ENCODE results near the gene OR10AG1. TPM values are rescaled to one million over a fixed set of nuclear protein-coding genes. Genes with fewer than 3 reads are reported as not detected.

Gene OR10AG1
- total RNA-seq, 1 donor: not detected

- TF ChIP-seq, protein P1, sequence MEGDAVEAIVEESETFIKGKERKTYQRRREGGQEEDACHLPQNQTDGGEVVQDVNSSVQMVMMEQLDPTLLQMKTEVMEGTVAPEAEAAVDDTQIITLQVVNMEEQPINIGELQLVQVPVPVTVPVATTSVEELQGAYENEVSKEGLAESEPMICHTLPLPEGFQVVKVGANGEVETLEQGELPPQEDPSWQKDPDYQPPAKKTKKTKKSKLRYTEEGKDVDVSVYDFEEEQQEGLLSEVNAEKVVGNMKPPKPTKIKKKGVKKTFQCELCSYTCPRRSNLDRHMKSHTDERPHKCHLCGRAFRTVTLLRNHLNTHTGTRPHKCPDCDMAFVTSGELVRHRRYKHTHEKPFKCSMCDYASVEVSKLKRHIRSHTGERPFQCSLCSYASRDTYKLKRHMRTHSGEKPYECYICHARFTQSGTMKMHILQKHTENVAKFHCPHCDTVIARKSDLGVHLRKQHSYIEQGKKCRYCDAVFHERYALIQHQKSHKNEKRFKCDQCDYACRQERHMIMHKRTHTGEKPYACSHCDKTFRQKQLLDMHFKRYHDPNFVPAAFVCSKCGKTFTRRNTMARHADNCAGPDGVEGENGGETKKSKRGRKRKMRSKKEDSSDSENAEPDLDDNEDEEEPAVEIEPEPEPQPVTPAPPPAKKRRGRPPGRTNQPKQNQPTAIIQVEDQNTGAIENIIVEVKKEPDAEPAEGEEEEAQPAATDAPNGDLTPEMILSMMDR (IDR thresholded peaks at IDR 0.05; ENCODE audit: insufficient read depth, low read depth, low read length): no peak
- DNase-seq (ENCODE audit: low read depth): no peak
- no peak overlapping the region for H3K4me3 ChIP-seq (ENCODE audit: low read depth, low read length)
Measured at GRCh38 chr11:55956521-55956920, 13.2 kb downstream of the OR10AG1 start.

- TF ChIP-seq, protein P1 (IDR thresholded peaks at IDR 0.05; ENCODE audit: insufficient read depth, low read depth, low read length): no peak
- DNase-seq (ENCODE audit: low read depth): no peak
- no peak overlapping the region for H3K4me3 ChIP-seq (ENCODE audit: low read depth, low read length)
Measured at GRCh38 chr11:55949330-55949729, 20.4 kb downstream of the OR10AG1 start.

DNA sequence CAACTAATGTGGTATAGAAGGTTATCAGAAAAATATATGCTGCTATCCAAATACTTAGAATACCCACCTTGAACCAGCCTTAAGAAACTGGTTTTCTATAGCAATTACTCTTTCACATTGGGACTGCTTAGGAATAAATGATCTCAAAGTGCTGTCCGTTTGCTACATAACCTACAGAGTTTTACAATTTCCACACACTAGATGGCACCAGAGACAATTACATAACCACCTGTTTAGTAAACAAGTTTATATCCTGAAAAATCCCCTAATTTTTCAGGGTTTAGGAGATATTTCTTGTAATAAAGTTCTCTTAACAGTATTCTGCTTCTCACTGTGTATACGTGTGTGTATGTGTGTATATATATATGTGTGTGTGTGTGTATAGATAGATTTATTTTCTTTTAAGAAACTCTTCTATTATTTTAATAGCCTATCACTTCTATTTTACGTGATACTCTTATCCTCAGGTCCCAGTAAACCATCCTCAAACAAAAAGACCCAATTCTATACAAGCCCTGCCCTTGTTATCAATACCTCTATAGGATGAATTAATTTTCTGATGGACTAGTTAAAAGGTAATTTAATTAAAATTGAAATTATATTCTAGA is 26.9 kb downstream of the OR10AG1 start:
- DNase-seq (ENCODE audit: low read depth): peak; percentile 33
- H3K4me3 ChIP-seq (ENCODE audit: low read depth, low read length): no peak overlapping the region
- TF ChIP-seq, protein P1 (IDR thresholded peaks at IDR 0.05; ENCODE audit: insufficient read depth, low read depth, low read length): peak; percentile 40

GRCh38 chr11:55936300-55936699 is 33.4 kb downstream of the OR10AG1 start, which contains the start of gene OR5I1:
TSS of gene OR5I1 (minus strand) at chr11:55936400. CDS start at chr11:55936400, 0 bp downstream.
- TF ChIP-seq, protein P1 (IDR thresholded peaks at IDR 0.05; ENCODE audit: insufficient read depth, low read depth, low read length): no peak
- H3K4me3 ChIP-seq (ENCODE audit: low read depth, low read length): no peak within 1 kb of the TSS
- no peak for DNase-seq (ENCODE audit: low read depth)

- TF ChIP-seq, protein P1 (IDR thresholded peaks at IDR 0.05; ENCODE audit: insufficient read depth, low read depth, low read length): no peak
- H3K4me3 ChIP-seq (ENCODE audit: low read depth, low read length): no peak overlapping the region
- no peak for DNase-seq (ENCODE audit: low read depth)
Measured at GRCh38 chr11:55920537-55920936, 49.2 kb downstream of the OR10AG1 start.

Other genes starting within 250 kb of the OR10AG1 start
- gene OR5D13, start 196.5 kb downstream of the OR10AG1 start, total RNA-seq: not detected in 2 replicates
- not detected in 2 replicates for gene OR5D14, start 174.4 kb downstream of the OR10AG1 start, total RNA-seq
- gene OR5L1, start 158.6 kb downstream of the OR10AG1 start, total RNA-seq: not detected in 2 replicates
- not detected in 2 replicates for gene OR5D18, start 150.3 kb downstream of the OR10AG1 start, total RNA-seq
- not detected in 2 replicates for gene OR5L2, start 142.7 kb downstream of the OR10AG1 start, total RNA-seq
- not detected in 2 replicates for gene OR5D16, start 131.2 kb downstream of the OR10AG1 start, total RNA-seq
- gene TRIM51, start 86.6 kb downstream of the OR10AG1 start, total RNA-seq: not detected in 2 replicates
- not detected in 2 replicates for gene OR5W2, start 55.4 kb downstream of the OR10AG1 start, total RNA-seq
- not detected in 2 replicates for gene OR5I1, start 33.5 kb downstream of the OR10AG1 start, total RNA-seq
- gene OR5F1, start 24.7 kb upstream of the OR10AG1 start, total RNA-seq: not detected in 2 replicates
- not detected in 2 replicates for gene OR5AS1, start 57.7 kb upstream of the OR10AG1 start, total RNA-seq
- not detected in 2 replicates for gene OR8I2, start 123.4 kb upstream of the OR10AG1 start, total RNA-seq
- gene OR8H2, start 133.7 kb upstream of the OR10AG1 start, total RNA-seq: not detected in 2 replicates
- not detected in 2 replicates for gene OR8H3, start 152.4 kb upstream of the OR10AG1 start, total RNA-seq
- gene OR8J3, start 170.3 kb upstream of the OR10AG1 start, total RNA-seq: not detected in 2 replicates
- gene OR8K5, start 190.4 kb upstream of the OR10AG1 start, total RNA-seq: not detected in 2 replicates
- not detected in 2 replicates for gene OR5J2, start 206.7 kb upstream of the OR10AG1 start, total RNA-seq

All from fibroblast of villous mesenchyme (primary cell).